HCT116 (cell line): ENCODE measurements around the gene PDLIM5. TPM values are rescaled to one million over a fixed set of nuclear protein-coding genes. Genes with fewer than 3 reads are reported as not detected.

Experiments
- ATAC-seq: fragments of 200-7000 bp; cut with Tn5 transposase; 2 replicates; pipeline ENCODE4 v1.9.1; 2020; ENCODE audit warnings: mild to moderate bottlenecking, moderate library complexity
- BruUV-seq: library from RNA; stranded (reverse); fragments of 400-500 nt; replicated peaks from 2 replicates; lab custom pipeline; 2021; lab: Mats Ljungman, UMichigan
- CTCF ChIA-PET: fragments of 300-600 bp; sonication (Branson Sonifier 250); formaldehyde crosslinking; loops from one replicate; lab custom pipeline; 2021; ENCODE audit warnings: antibody characterized with exemption; lab: Charles Lee
- POLR2A ChIA-PET: fragments of 300-600, 350-600 bp; sonication (Branson Sonifier 250); formaldehyde crosslinking; loops from one replicate; lab custom pipeline; 2021; ENCODE audit warnings: antibody characterized with exemption; lab: Charles Lee
- RAD21 ChIA-PET, 2 experiments: fragments of 300-600 bp; sonication (Branson Sonifier 250); formaldehyde crosslinking; loops; one replicate each; lab custom pipeline; 2023; ENCODE audit warnings: low total read pairs in 2 of 2; ENCODE audit not compliant: uncharacterized antibody in 2 of 2, unreplicated experiment in 2 of 2, low non-redundant PET in 1 of 2; lab: Charles Lee
- DNase-seq: peaks from one replicate; pipeline ENCODE4 v3.0.0-alpha.2; 2010; ENCODE audit warnings: low read depth, low spot score
- H2AFZ ChIP-seq: fragments of 200-600 bp; shearing (Covaris generic), sonication (generic); 2 replicates; pipeline ENCODE4 v1.6.1; 2017; ENCODE audit warnings: low read depth, mixed run types, mixed read lengths, antibody characterized with exemption, low read length; ENCODE audit not compliant: poor library complexity, severe bottlenecking
- H3K27ac ChIP-seq: 2 replicates; pipeline ENCODE4 v1.5.1; 2012; ENCODE audit warnings: low read depth, low read length
- H3K27me3 ChIP-seq: fragments of 200-600 bp; sonication (generic); 2 replicates; pipeline ENCODE4 v1.6.1; 2016; ENCODE audit warnings: mixed run types, low read length, mixed read lengths; ENCODE audit not compliant: insufficient read depth
- H3K36me3 ChIP-seq, 2 experiments: fragments of 200-500 bp in 1 of 2; fragments of 200-600 bp in 1 of 2; sonication (Bioruptor generic) in 1 of 2; sonication (generic) in 1 of 2; 2 replicates each; pipeline versions ENCODE4 v1.5.1 to v1.6.1; 2014 to 2016; ENCODE audit warnings: low read length in 2 of 2, inconsistent platforms in 1 of 2, mixed read lengths in 1 of 2, mixed run types in 1 of 2; ENCODE audit not compliant: insufficient read depth in 2 of 2, control insufficient read depth in 1 of 2
- H3K4me1 ChIP-seq, 2 experiments: fragments of 200-600 bp in 1 of 2; sonication (generic) in 1 of 2; 2 replicates each; pipeline versions ENCODE4 v1.5.1 to v1.6.1; 2012 to 2017; ENCODE audit warnings: low read length in 2 of 2, inconsistent platforms in 1 of 2, mild to moderate bottlenecking in 1 of 2, mixed read lengths in 1 of 2, mixed run types in 1 of 2, moderate library complexity in 1 of 2; ENCODE audit not compliant: insufficient read depth in 2 of 2, control insufficient read depth in 1 of 2
- H3K4me2 ChIP-seq: fragments of 200-600 bp; sonication (generic); 2 replicates; pipeline ENCODE4 v1.6.1; 2017; ENCODE audit warnings: mixed run types, low read length, mixed read lengths
- H3K4me3 ChIP-seq, 2 experiments: fragments of 200-600 bp in 1 of 2; sonication (generic) in 1 of 2; replicated peaks in 1 of 2; 2 replicates each; pipeline ENCODE4 v1.5.1; 2011 to 2016; ENCODE audit warnings: low read length in 2 of 2, control low read depth in 1 of 2, low read depth in 1 of 2, mild to moderate bottlenecking in 1 of 2, mixed read lengths in 1 of 2, mixed run types in 1 of 2
- H3K79me2 ChIP-seq: fragments of 200-600 bp; sonication (generic); 2 replicates; pipeline ENCODE4 v1.6.1; 2017; ENCODE audit warnings: mild to moderate bottlenecking, mixed run types, low read length, moderate library complexity, mixed read lengths; ENCODE audit not compliant: insufficient read depth
- H3K9ac ChIP-seq: fragments of 200-600 bp; sonication (generic); 2 replicates; pipeline ENCODE4 v1.6.1; 2016; ENCODE audit warnings: low read length, mixed read lengths
- H3K9me2 ChIP-seq: fragments of 200-600 bp; sonication (generic), shearing (Covaris generic); 2 replicates; pipeline ENCODE4 v1.6.1; 2017; ENCODE audit warnings: mixed run types, mild to moderate bottlenecking, moderate library complexity; ENCODE audit not compliant: insufficient read depth
- H3K9me3 ChIP-seq, 2 experiments: fragments of 200-500 bp in 1 of 2; fragments of 200-600 bp in 1 of 2; sonication (Bioruptor generic) in 1 of 2; sonication (generic) in 1 of 2; 2 replicates each; pipeline ENCODE4 v1.6.1; 2014 to 2017; ENCODE audit warnings: low read length in 2 of 2, mixed read lengths in 2 of 2, inconsistent platforms in 1 of 2, low read depth in 1 of 2, mild to moderate bottlenecking in 1 of 2, mixed run types in 1 of 2, moderate library complexity in 1 of 2; ENCODE audit not compliant: control insufficient read depth in 1 of 2, insufficient read depth in 1 of 2
- H4K20me1 ChIP-seq: fragments of 200-600 bp; sonication (generic), shearing (Covaris generic); 2 replicates; pipeline ENCODE4 v1.6.1; 2017; ENCODE audit warnings: mixed run types, mild to moderate bottlenecking, moderate library complexity; ENCODE audit not compliant: insufficient read depth
- EGR1 ChIP-seq: IDR thresholded peaks from 2 replicates; pipeline ENCODE4 v1.6.1; 2012; ENCODE audit warnings: low read depth
- POLR2A ChIP-seq: IDR thresholded peaks from 2 replicates; pipeline ENCODE4 v1.7.0; 2011; ENCODE audit warnings: borderline replicate concordance; ENCODE audit not compliant: insufficient read depth, insufficient read length; ENCODE audit errors: extremely low read depth
- SIN3A ChIP-seq: IDR thresholded peaks from 2 replicates; pipeline ENCODE4 v1.6.1; 2012; ENCODE audit warnings: low read depth
- YY1 ChIP-seq: IDR thresholded peaks from 2 replicates; pipeline ENCODE4 v1.6.1; 2011; ENCODE audit warnings: low read length, low read depth, moderate library complexity, mild to moderate bottlenecking; ENCODE audit not compliant: insufficient replicate concordance; ENCODE audit errors: extremely low read depth
- ZFX ChIP-seq: fragments of 450-650 bp; IDR thresholded peaks from 2 replicates; pipeline ENCODE4 v1.6.1; 2017
- ZNF274 ChIP-seq: fragments of 200-500 bp; sonication (Bioruptor generic); IDR thresholded peaks from 2 replicates; pipeline ENCODE4 v1.6.1; 2014; ENCODE audit warnings: mild to moderate bottlenecking, low read depth, low read length, inconsistent platforms
- intact Hi-C: fragments of 100-400 bp; cut with micrococcal nuclease; formaldehyde crosslinking; loops from 2 replicates; pipeline ENCODE4 v1.10.0; 2022
- total RNA-seq: library from RNA; stranded (reverse); gene quantifications from one replicate; pipeline ENCODE4 v1.2.1, GENCODE V29; 2021; ENCODE audit not compliant: unreplicated experiment
- TF ChIP-seq, protein P1 (sequence below): IDR thresholded peaks from 2 replicates; pipeline ENCODE4 v1.6.1; 2012; ENCODE audit warnings: low read depth
- TF ChIP-seq, protein P2 (sequence below), 3 experiments: fragments of 200-600 bp in 1 of 3; sonication (generic) in 1 of 3; IDR thresholded peaks in 2 of 3; conservative IDR thresholded peaks in 1 of 3; 2 replicates each; pipeline ENCODE4 v1.5.1; 2012 to 2017; ENCODE audit warnings: low read depth in 2 of 3, low read length in 2 of 3, antibody characterized with exemption in 1 of 3, borderline replicate concordance in 1 of 3, control low read depth in 1 of 3, mild to moderate bottlenecking in 1 of 3, mixed read lengths in 1 of 3, mixed run types in 1 of 3, moderate library complexity in 1 of 3; ENCODE audit not compliant: insufficient read depth in 1 of 3
- TF ChIP-seq, protein P3 (sequence below): IDR thresholded peaks from 2 replicates; pipeline ENCODE4 v1.6.1; 2012

The PDLIM5 gene
- total RNA-seq, 1 experiment from 2014 or later = 130 TPM

DNA sequence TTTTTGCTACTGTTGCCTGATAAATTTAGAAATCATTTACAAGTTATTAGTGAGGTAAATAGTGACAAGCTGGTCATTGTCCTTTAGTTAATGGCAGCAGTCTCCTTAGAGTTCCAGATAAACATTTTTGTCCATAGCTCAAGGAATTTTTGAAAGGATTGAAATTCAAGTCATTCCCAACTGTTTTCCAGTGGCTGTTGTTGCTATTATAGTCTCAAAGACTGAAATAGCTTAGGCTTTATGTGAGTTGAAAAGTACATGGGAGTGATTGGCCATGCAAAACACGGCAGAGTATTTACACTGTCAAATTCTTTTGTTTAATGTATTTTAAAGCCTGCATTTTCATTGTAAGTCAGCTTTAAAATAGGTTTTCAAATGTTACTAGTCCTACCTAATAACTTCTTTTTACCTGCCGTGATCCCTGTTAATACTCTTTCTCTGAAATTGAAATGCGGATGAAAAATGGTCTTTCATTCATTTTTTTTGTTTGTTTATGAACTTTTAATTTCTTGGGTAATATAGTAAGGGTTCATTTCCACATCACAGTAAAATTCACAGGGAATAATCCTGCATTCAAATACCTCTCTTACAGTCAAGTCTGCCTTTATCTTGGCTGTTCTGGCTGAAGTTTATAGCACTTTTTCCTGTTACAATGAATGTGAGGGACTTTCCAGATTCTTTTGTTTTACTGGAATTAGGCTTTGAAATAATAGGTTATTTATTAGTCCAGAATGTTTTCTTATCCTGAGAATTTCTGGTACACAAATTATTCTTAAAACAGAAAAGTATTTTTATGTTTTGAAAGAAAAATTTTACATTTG is 85.1 kb downstream of the PDLIM5 start:
- DNase-seq (no peak), ATAC-seq (no peak)
- BruUV-seq = no TSS peak
- Histone ChIP-seq H3K27ac (no peak overlapping the region), H3K9ac (no peak overlapping the region), H3K4me1 (peaks cover 42 to 51% of the 10 kb centered on the region in 2 experiments), H2AFZ (no peak overlapping the region), H4K20me1 (no peaks in the 10 kb centered on the region), H3K4me3 (no peak overlapping the region), H3K79me2 (peaks cover 32% of the 10 kb centered on the region), H3K9me2 (no peaks in the 10 kb centered on the region), H3K27me3 (no peaks in the 10 kb centered on the region), H3K4me2 (no peak overlapping the region)
- ChIA-PET POLR2A (no interaction called here), CTCF (no interaction called here)
- TF ChIP-seq SIN3A (no peak), YY1 (no peak), ZNF274 (no peak), POLR2A (no peak), EGR1 (no peak), ZFX (no peak)
- TF ChIP-seq, protein P1, sequence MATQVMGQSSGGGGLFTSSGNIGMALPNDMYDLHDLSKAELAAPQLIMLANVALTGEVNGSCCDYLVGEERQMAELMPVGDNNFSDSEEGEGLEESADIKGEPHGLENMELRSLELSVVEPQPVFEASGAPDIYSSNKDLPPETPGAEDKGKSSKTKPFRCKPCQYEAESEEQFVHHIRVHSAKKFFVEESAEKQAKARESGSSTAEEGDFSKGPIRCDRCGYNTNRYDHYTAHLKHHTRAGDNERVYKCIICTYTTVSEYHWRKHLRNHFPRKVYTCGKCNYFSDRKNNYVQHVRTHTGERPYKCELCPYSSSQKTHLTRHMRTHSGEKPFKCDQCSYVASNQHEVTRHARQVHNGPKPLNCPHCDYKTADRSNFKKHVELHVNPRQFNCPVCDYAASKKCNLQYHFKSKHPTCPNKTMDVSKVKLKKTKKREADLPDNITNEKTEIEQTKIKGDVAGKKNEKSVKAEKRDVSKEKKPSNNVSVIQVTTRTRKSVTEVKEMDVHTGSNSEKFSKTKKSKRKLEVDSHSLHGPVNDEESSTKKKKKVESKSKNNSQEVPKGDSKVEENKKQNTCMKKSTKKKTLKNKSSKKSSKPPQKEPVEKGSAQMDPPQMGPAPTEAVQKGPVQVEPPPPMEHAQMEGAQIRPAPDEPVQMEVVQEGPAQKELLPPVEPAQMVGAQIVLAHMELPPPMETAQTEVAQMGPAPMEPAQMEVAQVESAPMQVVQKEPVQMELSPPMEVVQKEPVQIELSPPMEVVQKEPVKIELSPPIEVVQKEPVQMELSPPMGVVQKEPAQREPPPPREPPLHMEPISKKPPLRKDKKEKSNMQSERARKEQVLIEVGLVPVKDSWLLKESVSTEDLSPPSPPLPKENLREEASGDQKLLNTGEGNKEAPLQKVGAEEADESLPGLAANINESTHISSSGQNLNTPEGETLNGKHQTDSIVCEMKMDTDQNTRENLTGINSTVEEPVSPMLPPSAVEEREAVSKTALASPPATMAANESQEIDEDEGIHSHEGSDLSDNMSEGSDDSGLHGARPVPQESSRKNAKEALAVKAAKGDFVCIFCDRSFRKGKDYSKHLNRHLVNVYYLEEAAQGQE = no peak
- TF ChIP-seq, protein P2, sequence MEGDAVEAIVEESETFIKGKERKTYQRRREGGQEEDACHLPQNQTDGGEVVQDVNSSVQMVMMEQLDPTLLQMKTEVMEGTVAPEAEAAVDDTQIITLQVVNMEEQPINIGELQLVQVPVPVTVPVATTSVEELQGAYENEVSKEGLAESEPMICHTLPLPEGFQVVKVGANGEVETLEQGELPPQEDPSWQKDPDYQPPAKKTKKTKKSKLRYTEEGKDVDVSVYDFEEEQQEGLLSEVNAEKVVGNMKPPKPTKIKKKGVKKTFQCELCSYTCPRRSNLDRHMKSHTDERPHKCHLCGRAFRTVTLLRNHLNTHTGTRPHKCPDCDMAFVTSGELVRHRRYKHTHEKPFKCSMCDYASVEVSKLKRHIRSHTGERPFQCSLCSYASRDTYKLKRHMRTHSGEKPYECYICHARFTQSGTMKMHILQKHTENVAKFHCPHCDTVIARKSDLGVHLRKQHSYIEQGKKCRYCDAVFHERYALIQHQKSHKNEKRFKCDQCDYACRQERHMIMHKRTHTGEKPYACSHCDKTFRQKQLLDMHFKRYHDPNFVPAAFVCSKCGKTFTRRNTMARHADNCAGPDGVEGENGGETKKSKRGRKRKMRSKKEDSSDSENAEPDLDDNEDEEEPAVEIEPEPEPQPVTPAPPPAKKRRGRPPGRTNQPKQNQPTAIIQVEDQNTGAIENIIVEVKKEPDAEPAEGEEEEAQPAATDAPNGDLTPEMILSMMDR (IDR thresholded peaks at IDR 0.05 in 2 of 3, conservative IDR thresholded peaks at IDR 0.05 in 1 of 3; ENCODE audit: borderline replicate concordance in 1 of 3, insufficient read depth in 1 of 3, low read depth in 2 of 3, low read length in 2 of 3) = no peak
- TF ChIP-seq, protein P3, sequence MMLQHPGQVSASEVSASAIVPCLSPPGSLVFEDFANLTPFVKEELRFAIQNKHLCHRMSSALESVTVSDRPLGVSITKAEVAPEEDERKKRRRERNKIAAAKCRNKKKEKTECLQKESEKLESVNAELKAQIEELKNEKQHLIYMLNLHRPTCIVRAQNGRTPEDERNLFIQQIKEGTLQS = no peak
- TF ChIP-seq, all 23 proteins: peak for 0
- intact Hi-C loops = no loop called here
- H3K36me3 ChIP-seq = no peaks in the 10 kb centered on the region
- no peaks in the 10 kb centered on the region for H3K9me3 ChIP-seq
- RAD21 ChIA-PET = no interaction called here
